NB4 (cell line): ENCODE measurements around the gene GAB2.

Source experiments
- POLR2A ChIP-seq: IDR thresholded peaks from 2 replicates; pipeline ENCODE4 v1.6.1; 2011; ENCODE audit warnings: mild to moderate bottlenecking; ENCODE audit not compliant: insufficient read length; ENCODE audit errors: extremely low read depth
- TF ChIP-seq, protein P1 (sequence below): IDR thresholded peaks from one replicate; pipeline ENCODE4 v1.5.1; 2012; ENCODE audit warnings: low read depth, low read length

DNA sequence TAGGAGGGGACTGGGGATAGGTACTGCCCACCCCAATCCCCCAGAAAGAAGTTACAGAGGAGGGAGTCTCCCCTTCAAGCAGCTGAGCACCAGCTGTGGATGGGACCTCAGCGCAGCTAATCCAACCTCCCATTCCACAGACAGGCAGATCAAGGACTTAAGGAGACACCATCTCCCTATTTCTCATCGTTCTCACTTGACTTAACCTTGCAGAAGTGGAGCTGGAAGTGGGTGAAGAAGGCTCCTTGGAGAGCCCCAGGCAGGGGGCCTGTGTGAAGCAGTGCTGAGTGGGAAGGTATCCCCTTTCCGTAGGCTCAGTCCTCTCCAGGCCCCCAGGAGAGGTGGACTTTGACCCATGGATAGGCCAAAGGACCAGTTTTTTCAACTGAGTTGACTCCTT, 201.6 kb downstream of the GAB2 start:
- no peak for TF ChIP-seq POLR2A
- TF ChIP-seq, protein P1, sequence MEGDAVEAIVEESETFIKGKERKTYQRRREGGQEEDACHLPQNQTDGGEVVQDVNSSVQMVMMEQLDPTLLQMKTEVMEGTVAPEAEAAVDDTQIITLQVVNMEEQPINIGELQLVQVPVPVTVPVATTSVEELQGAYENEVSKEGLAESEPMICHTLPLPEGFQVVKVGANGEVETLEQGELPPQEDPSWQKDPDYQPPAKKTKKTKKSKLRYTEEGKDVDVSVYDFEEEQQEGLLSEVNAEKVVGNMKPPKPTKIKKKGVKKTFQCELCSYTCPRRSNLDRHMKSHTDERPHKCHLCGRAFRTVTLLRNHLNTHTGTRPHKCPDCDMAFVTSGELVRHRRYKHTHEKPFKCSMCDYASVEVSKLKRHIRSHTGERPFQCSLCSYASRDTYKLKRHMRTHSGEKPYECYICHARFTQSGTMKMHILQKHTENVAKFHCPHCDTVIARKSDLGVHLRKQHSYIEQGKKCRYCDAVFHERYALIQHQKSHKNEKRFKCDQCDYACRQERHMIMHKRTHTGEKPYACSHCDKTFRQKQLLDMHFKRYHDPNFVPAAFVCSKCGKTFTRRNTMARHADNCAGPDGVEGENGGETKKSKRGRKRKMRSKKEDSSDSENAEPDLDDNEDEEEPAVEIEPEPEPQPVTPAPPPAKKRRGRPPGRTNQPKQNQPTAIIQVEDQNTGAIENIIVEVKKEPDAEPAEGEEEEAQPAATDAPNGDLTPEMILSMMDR, result no peak
